ENCODE measurements around the gene MEPE.
A peak's percentile ranks its signal among the peaks of the same experiment; 100 is the strongest.

MEPE gene

DNA sequence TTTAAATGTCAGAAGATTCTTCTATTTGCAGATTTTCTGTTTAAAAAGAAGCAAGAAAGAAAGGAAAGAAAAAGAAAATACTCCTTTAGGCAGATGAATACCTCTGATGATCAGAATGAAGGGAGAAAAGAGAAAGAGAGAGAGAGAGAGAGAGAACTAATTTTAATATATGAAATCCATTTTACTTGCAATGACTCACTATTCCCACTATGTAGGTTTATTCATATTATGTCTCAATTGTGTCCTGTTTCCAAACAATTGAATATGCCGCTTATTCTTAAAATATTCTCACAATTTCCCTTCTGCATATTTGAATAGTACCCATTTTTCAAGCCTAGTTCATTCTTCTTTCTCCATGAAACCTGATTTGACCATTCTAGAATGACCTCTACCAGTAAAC lies 11.7 kb downstream of the MEPE start:
- no peak for DNase-seq

- no peak for DNase-seq
These were observed 13.5 kb downstream of the MEPE start for GRCh38 chr4:87846226-87846625.

DNA sequence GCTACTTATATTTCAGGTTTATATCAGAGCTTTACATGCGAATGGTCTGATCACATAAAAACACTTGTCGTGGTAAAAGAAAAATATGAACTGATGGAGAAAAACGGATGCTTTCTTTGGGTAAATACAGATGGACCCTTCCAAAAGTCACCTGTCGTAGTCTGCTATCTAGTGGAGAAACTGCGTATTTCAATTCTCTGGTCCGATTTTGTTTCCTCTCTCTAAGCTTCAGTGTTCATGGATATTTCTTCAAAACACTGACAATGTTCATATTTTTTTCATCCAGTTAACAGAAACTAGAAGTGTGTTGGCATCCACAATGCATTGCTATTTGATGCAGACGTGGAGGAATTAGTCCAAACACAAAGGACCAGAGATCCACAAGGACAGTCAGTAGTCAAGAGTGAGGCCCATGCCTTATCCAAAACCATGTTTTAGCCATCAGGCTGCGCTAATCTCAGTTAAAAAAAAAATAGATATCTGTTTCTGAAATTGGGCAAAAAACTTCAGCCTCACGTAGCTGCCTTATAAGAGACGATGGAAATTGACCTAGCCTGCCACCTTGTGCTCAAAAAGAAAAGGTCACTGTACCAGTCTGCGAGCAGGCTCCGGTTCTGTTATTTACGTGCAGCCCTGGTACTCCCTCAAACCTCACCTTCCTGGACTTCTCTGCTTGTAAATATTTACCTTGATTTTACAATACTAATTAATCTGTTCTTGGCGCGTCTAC lies 16.0 kb downstream of the MEPE start:
- DNase-seq: peak; percentile 69 to 72

- peak; percentile 86 to 88 for DNase-seq
These were observed 16.8 kb downstream of the MEPE start for GRCh38 chr4:87849612-87850011.

DNA sequence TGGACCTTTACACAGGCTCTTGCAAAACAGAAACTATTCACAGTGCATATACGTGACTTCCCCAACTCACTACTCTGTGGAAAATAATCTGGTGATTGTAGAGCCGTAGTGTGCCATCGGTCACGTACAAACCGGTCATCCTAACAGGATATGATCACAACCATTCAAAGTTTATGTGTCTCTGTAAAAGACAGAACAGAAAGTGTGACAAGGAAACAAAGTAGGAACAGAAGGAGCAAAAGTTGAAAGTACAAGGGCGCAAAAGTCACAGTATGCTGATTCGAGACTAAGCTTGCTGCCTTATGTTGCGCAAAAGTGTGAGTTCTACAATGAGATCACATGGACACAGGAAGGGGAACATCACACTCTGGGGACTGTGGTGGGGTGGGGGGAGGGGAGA lies 18.6 kb downstream of the MEPE start:
- peak; percentile 70 to 72 for DNase-seq

- peak; percentile 5 to 30 for DNase-seq
These were observed 19.2 kb downstream of the MEPE start for GRCh38 chr4:87851953-87852352.

DNA sequence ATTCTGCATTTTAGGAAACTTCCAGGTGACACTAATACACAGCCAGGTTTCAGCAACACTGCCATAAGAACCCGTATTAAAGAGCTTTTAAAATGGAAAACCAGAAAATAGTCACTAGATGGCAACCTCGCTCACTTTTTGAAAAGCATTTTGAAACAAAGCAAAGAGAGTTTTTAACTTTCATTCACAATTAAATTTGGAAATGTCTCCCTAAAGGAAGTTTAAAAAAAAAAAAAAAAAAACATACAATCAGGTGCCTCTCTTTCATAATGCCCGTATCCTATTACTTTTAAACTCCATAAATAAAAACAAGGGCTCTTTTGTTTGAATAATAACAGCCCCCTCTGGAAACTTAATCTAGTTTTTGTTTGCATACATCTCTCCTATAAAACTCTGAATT lies 20.3 kb downstream of the MEPE start:
- peak; percentile 61 to 62 for DNase-seq

DNA sequence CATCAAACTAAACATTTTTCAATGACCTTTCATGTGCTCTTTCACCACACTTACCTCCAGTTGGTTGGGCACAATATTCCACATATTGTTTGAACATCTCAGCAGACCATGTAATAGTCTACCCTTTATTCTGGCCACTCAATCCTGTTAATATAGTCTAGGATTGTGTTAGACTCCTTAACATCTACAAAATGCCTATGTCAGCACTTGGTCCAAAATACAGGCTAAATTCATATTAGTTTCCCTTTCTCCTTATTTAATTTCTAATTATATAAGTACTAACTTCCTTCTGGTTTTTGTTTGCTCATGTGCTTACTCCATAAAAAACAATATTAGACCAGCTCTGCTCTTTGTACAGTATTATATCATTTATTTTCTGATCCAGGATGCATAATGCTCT lies 21.1 kb downstream of the MEPE start:
- no peak for DNase-seq

DNA sequence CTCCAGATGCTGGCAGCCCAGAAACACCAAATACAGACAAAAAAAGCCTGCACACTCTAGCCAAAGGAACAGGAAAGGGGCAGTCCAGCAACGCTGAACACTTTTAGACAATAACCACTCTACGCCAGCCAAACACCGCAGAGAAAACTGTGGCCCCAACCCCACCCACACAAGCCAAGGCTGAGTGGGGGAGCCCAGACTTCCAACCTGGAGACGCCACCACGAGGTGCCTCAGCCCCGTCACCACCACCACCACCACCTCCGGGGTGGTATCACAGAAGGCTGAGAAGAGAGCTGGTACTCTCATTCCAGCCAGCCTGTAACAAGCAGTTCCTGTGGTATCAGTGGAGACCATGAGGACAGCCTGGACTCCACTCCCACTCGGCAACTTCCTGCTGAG lies 22.8 kb downstream of the MEPE start:
- DNase-seq: no peak

GRCh38 chr4:87856816-87857215 lies 24.0 kb downstream of the MEPE start:
- DNase-seq: no peak

DNA sequence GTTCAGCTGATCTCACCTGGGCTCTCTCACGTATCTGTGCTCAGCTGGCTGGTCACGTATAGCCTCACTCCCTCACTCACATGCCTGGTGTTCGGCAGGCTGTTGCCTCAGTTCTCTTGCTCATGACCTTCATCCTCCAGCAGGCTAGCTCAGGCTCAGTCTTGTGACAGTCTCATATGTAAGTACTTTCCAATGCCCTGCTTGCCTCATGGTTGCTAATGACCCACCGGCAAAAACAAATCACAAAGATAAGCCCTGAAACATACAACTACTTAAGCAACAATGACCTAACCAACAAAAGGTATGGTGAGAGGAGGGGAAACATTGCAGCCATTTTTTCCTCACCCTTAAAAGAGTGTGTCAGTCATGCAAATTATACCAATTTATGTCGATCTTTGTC lies 25.0 kb downstream of the MEPE start:
- no peak for DNase-seq

- no peak for DNase-seq
These were observed 29.5 kb downstream of the MEPE start for GRCh38 chr4:87862236-87862635.

- DNase-seq: no peak
These were observed 30.7 kb downstream of the MEPE start for GRCh38 chr4:87863486-87863885.

- DNase-seq: no peak
These were observed 31.6 kb downstream of the MEPE start for GRCh38 chr4:87864321-87864720.

GRCh38 chr4:87865288-87865687 lies 32.5 kb downstream of the MEPE start:
- no peak for DNase-seq

DNA sequence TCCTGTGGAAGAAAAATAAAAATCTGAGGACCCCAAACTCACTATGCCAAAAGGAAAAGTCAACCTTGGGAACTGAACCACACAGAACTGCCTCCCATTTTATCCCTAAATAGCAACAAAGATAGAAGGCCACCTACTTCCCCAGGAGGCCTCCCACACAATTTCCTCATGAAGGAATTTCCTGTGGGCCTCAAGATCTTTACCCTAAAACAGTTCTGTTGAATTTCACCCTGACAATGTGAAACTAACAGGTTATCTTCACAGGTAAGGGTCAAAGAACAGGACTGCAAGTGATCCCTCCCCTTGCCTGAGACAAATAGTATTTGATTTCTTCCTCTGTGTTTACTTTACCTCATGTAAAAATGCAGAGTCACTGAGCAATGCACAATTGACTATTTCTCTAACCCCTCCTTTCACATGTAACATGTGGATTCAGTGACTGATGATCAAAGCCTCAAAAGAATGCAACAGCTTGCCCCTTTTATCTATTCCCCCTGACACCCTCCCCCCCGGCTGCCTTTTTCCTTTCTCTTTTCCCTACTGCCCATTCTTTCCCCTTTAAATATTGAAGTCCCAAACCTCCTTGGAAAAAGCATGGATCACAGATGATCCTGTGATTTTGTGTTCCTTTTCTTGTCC lies 33.3 kb downstream of the MEPE start:
- DNase-seq: no peak

DNA sequence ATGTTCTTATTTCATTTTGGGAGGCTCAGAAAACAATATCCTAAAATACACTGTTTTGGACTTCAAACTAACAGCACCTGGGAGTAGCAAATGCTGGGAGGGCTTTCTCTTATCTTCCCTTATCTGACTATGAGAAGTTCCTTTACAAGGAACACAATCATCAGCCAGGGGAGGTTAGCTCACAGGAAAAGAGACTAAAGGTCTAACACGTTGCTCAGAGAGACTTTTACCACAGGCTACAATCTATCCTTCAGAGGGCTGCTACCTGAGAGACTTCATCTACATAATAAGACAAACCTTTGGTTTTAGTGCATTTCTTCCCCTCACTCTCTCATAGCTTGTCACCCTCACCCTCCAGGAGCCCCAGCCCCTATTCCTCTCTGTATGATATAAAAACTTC lies 35.8 kb downstream of the MEPE start:
- DNase-seq: no peak

DNA sequence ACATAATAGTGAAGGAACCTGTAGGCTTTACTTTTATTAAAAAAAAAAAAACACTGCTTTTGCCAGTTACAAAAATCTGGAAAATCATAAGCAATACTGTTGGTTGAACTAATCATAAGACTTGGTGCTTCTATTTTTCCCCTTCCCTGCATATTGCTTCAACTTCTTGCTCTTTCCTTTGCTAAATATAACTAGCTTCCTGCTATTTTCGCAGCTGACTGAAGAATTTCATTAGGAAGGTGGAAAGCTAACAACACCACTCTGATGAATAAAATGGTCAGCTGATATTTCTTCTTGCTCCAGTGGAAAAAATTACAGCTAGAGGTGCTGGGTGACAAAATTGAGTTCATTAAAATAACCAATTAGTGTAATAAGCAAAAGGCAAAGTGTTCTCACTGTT lies 39.3 kb downstream of the MEPE start:
- no peak for DNase-seq

DNA sequence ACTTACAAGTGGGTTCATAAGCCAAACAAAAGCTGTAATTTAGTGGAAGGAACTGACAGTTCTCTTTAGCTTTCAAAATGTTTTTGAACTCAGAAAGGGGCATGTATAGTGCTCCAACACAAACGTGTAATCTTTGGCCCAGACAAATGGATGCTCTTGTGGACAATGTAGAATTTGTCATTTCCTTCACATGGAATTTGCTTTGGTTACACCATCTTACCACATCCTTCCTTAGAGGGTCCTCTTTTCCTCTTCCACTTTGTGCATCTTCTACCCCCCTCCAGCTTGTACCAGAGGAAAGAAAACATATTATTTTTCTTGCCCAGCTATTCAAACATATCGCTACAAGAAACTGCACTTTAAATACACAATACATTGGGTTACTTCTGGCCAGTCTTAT lies 42.4 kb downstream of the MEPE start:
- DNase-seq: no peak

DNA sequence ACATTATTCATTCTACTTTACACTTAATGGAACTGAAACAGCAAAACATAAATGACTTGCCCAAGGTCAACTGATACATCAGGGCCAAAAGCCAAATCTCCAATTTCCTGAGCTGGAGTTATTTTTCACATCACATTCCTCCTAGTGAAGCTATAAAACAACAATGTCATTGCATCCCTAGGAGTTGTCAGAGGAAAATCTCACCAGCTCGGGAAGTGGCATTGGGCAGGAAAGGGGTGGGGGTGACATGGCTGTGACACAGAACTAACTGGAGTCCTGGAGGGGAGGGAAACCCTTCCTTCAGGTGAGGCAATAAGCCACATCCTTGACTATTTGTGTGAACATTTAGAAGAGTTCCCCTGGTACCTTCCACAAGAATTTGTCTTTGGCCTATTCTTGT lies 47.3 kb downstream of the MEPE start:
- no peak for DNase-seq

GRCh38 chr4:87881115-87881514 lies 48.3 kb downstream of the MEPE start:
- DNase-seq: no peak

GRCh38 chr4:87882321-87882720 lies 49.6 kb downstream of the MEPE start:
- DNase-seq: no peak

DNA sequence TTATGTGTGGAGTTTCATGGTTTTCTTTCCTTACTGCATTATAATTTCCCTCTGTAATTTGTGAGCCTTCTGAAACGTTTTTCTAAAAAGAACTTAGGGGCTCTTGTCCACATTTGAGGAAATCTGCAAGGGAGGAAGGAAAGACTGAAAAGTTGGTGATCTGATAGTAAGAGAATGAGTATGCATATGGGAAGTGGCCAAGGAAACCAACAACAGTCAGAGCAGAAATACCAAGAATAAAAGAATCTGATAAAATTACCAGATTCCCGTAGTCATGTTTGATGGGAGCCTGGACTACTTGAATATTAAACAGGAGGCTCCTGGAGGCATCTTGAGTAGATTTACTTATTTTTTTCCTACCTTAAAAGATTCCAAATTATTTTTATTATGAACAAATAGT lies 50.1 kb downstream of the MEPE start:
- DNase-seq: no peak

DNA sequence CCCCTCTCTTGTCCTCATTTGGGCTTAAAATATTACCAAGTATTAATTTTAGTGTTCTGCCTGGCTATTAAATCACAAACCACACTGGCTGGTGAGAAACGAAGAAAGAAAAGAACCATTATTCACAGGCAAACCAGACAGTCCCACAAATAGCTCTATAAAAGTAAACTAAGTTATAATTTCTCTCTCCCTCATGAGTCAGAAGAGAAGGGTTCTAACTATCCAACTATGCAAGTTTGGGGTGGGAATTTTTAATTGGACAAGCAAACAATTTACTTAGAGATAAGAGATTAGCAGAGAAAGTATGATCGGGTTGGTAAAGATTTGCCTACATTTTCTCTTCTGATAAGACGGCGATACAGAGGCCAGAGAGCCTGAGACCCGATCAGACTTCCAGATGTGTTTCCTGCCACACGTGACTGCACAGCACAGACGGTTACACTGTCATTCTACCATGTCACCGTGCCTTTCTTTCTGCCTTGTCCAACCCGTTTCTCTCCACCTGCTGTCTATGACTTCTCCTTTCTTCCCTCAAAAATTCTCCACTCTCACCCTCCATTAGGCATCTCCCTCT lies 52.3 kb downstream of the MEPE start:
- DNase-seq: no peak

- DNase-seq: no peak
These were observed 53.3 kb downstream of the MEPE start for GRCh38 chr4:87886083-87886482.

Data from AML-193 (cell line).